PC-9 (cell line): Measurements from ENCODE around the gene DIAPH3. TPM values are rescaled to one million over a fixed set of nuclear protein-coding genes. Genes with fewer than 3 reads are reported as not detected.

ENCODE experiments used
- BruUV-seq: library from RNA; stranded (reverse); fragments of 400-500 nt; replicated peaks from 2 replicates; lab custom pipeline; 2021; lab: Mats Ljungman, UMichigan
- CTCF ChIA-PET: fragments of 300-600 bp; sonication (Branson Sonifier 250); formaldehyde crosslinking; loops from one replicate; lab custom pipeline; 2022; ENCODE audit warnings: antibody characterized with exemption; lab: Charles Lee
- POLR2A ChIA-PET: fragments of 300-600 bp; sonication (Branson Sonifier 250); formaldehyde crosslinking; loops from one replicate; lab custom pipeline; 2022; ENCODE audit warnings: antibody characterized with exemption; ENCODE audit not compliant: unreplicated experiment; lab: Charles Lee
- DNase-seq, 2 experiments: peaks; one replicate each; pipeline versions ENCODE4 v3.0.0 to v3.0.0-alpha.2; 2015 to 2022; ENCODE audit warnings: mixed read lengths in 1 of 2
- H2AFZ ChIP-seq: fragments of 200-600 bp; sonication (generic); 2 replicates; pipeline ENCODE4 v1.8.1; 2017; ENCODE audit warnings: antibody characterized with exemption
- H3F3A ChIP-seq: fragments of 200-600 bp; sonication (generic); 2 replicates; pipeline ENCODE4 v1.8.1; 2017; ENCODE audit warnings: antibody characterized with exemption, mild to moderate bottlenecking, low read depth; ENCODE audit not compliant: insufficient read depth
- H3K27ac ChIP-seq: fragments of 200-600 bp; sonication (generic); 2 replicates; pipeline ENCODE4 v1.6.1; 2016; ENCODE audit warnings: mixed run types
- H3K27me3 ChIP-seq: fragments of 200-600 bp; sonication (generic); 2 replicates; pipeline ENCODE4 v1.6.1; 2016; ENCODE audit warnings: low read depth, mixed run types; ENCODE audit not compliant: insufficient read depth
- H3K36me3 ChIP-seq: fragments of 200-600 bp; sonication (generic); 2 replicates; pipeline ENCODE4 v1.6.1; 2016; ENCODE audit warnings: low read depth, mixed run types
- H3K4me1 ChIP-seq: fragments of 200-600 bp; sonication (generic); replicated peaks from 2 replicates; pipeline ENCODE4 v1.6.1; 2016; ENCODE audit warnings: mixed run types; ENCODE audit not compliant: insufficient read depth
- H3K4me2 ChIP-seq: fragments of 200-600 bp; sonication (generic); 2 replicates; pipeline ENCODE4 v1.6.1; 2017; ENCODE audit warnings: mixed run types
- H3K4me3 ChIP-seq: fragments of 200-600 bp; sonication (generic); 2 replicates; pipeline ENCODE4 v1.6.1; 2016; ENCODE audit warnings: mixed run types
- H3K79me2 ChIP-seq: fragments of 200-600 bp; sonication (generic); 2 replicates; pipeline ENCODE4 v1.6.1; 2017; ENCODE audit warnings: low read depth, mixed run types
- H3K9me2 ChIP-seq: fragments of 200-600 bp; sonication (generic); 2 replicates; pipeline ENCODE4 v1.8.1; 2017; ENCODE audit warnings: mild to moderate bottlenecking; ENCODE audit not compliant: insufficient read depth
- H3K9me3 ChIP-seq: fragments of 200-600 bp; sonication (generic); 2 replicates; pipeline ENCODE4 v1.8.1; 2016; ENCODE audit warnings: low read depth; ENCODE audit not compliant: insufficient read depth
- H4K20me1 ChIP-seq: fragments of 200-600 bp; sonication (generic); 2 replicates; pipeline ENCODE4 v1.8.1; 2017; ENCODE audit not compliant: insufficient read depth
- CTCF ChIP-seq: fragments of 200-600 bp; sonication (generic); conservative IDR thresholded peaks from 2 replicates; pipeline ENCODE4 v1.6.1; 2017; ENCODE audit warnings: mixed run types, antibody characterized with exemption, mild to moderate bottlenecking, moderate library complexity
- EZH2 ChIP-seq: fragments of 200-600 bp; sonication (generic); IDR thresholded peaks from 2 replicates; pipeline ENCODE4 v1.8.0; 2017; ENCODE audit warnings: antibody characterized with exemption, low read depth
- intact Hi-C: fragments of 100-400 bp; cut with micrococcal nuclease; formaldehyde crosslinking; loops from one replicate; pipeline ENCODE4 v1.10.0; 2022; ENCODE audit not compliant: unreplicated experiment
- total RNA-seq: library from RNA; stranded (reverse); gene quantifications from 2 replicates; pipeline ENCODE4 v1.2.3, GENCODE V29; 2021

The DIAPH3 gene
- total RNA-seq, 1 experiment from 2014 or later, result 39.3 TPM

DNA sequence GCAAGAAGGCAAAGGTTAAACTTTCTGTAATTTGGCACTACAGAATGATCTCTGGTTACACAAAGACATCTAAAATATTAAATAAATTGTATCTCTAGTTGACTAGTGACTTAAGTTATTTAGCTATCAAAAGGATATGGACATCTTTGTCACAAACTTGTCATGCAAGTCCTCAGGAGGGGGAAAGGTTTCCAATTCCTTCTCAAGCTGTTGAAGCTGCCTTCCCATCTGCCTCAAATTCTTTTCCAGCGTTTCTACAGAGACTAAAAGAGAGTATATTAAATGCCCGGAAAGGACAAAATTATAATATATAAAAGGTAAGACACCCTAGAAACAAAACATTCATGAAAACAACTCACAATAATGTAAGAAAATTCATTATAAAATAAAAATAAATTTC lies 324.5 kb downstream of the DIAPH3 start:
- no peaks in the 10 kb centered on the region for H3K9me3 ChIP-seq
- no peaks in the 10 kb centered on the region for H3K27me3 ChIP-seq
- H3K36me3 ChIP-seq, result no peaks in the 10 kb centered on the region
- BruUV-seq, result no TSS peak
- ChIA-PET CTCF (no interaction called here), POLR2A (no interaction called here)
- H4K20me1 ChIP-seq, result no peaks in the 10 kb centered on the region
- no peaks in the 10 kb centered on the region for H3F3A ChIP-seq
- H3K79me2 ChIP-seq, result no peaks in the 10 kb centered on the region
- H3K4me2 ChIP-seq, result no peak overlapping the region
- H3K4me1 ChIP-seq, result no peaks in the 10 kb centered on the region
- DNase-seq, result no peak
- H3K27ac ChIP-seq, result no peak overlapping the region
- no peaks in the 10 kb centered on the region; the same call in 1 of the 2 replicates for H3K9me2 ChIP-seq
- intact Hi-C loops, result no loop called here
- H2AFZ ChIP-seq, result no peak overlapping the region
- no peak for TF ChIP-seq CTCF
- no peak for TF ChIP-seq EZH2
- no peak overlapping the region for H3K4me3 ChIP-seq

GRCh38 chr13:59837101-59837500 lies 326.6 kb downstream of the DIAPH3 start:
- Histone ChIP-seq H4K20me1 (no peaks in the 10 kb centered on the region), H3K9me3 (no peaks in the 10 kb centered on the region), H3K4me2 (no peak overlapping the region), H2AFZ (no peak overlapping the region), H3F3A (no peaks in the 10 kb centered on the region), H3K4me3 (no peak overlapping the region), H3K4me1 (no peaks in the 10 kb centered on the region), H3K36me3 (no peaks in the 10 kb centered on the region), H3K27me3 (no peaks in the 10 kb centered on the region), H3K27ac (no peak overlapping the region), H3K79me2 (no peaks in the 10 kb centered on the region), H3K9me2 (no peaks in the 10 kb centered on the region; the same call in 1 of the 2 replicates)
- DNase-seq, result no peak
- ChIA-PET CTCF (no interaction called here), POLR2A (interaction anchor here (0.5 kb wide), 1 partner anchor 17 kb away, joined by 4 read pairs; no protein-coding TSS in a partner anchor)
- BruUV-seq, result no TSS peak
- intact Hi-C loops, result loop anchor here (2.0 kb wide), 1 partner anchor 14 kb away; no protein-coding TSS in a partner anchor
- no peak for TF ChIP-seq EZH2
- no peak for TF ChIP-seq CTCF

- H3K4me3 ChIP-seq, result no peak overlapping the region
- BruUV-seq, result no TSS peak
- no peak overlapping the region for H3K4me2 ChIP-seq
- H3K27me3 ChIP-seq, result no peaks in the 10 kb centered on the region
- POLR2A ChIA-PET, result no interaction called here
- intact Hi-C loops, result no loop called here
- no peak for TF ChIP-seq EZH2
- no peak for TF ChIP-seq CTCF
- H3K36me3 ChIP-seq, result no peaks in the 10 kb centered on the region
- no peaks in the 10 kb centered on the region for H3K9me3 ChIP-seq
- no peak overlapping the region for H3K27ac ChIP-seq
- CTCF ChIA-PET, result no interaction called here
- H3F3A ChIP-seq, result no peaks in the 10 kb centered on the region
- H4K20me1 ChIP-seq, result no peaks in the 10 kb centered on the region
- H3K9me2 ChIP-seq, result no peaks in the 10 kb centered on the region; the same call in 1 of the 2 replicates
- no peaks in the 10 kb centered on the region for H3K4me1 ChIP-seq
- no peaks in the 10 kb centered on the region for H3K79me2 ChIP-seq
- no peak overlapping the region for H2AFZ ChIP-seq
- no peak for DNase-seq
These were observed 328.2 kb downstream of the DIAPH3 start for GRCh38 chr13:59835569-59835968.
